ENCODE results near the gene ZBTB9. TPM values are rescaled to one million over a fixed set of nuclear protein-coding genes. Genes with fewer than 3 reads are reported as not detected.

ZBTB9 gene
- total and polyA plus RNA-seq, 4 donors, result 1.1 to 3.4 (median 2.3) TPM

DNA sequence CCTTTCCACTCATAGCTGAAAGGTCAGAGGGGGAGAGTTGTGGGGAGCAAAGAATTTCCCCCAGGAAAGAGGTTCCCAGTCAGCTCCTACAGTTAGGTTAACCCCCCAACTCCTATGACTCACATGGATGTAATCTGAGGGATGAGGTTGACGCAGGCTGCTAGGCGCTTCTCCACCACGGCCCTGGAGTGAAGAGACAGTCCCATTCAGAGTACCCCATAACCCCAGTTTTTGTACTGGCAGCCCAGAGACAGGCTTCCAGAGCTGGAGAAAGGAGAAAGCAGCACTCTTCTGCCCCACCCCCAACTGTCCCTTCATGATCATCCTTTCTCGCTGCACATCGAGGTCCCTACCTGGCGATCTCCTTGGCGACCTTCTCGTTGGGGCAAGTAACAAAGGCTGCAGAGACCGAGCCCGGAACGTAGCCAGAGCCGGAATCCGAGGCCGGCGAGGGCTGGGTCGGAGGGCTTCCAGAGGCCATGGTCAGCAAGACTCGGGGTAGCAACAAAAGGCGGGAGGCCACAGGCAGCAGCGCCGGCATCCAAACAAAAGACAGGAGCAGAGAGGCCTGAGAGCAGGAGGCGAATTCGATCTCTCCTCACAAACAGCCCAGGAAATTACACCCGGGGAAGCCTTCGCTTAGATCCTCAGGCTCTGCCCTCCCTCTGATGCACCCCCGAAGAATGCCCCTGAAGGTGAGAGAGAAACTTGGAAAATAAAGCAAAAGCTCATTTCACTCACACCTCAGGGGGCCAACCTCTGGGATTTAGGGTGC is 37.1 kb upstream of the ZBTB9 start:
- peak overlapping the region; percentile 80 to 89 for H3K27ac ChIP-seq (ENCODE audit: low read depth in 1 of 2, low read length in 2 of 2)
- peaks cover 8 to 30% (median 19%) of the 10 kb centered on the region in 4 donors for H3K36me3 ChIP-seq (ENCODE audit: control insufficient read depth in 4 of 4, insufficient read depth in 3 of 4, low read depth in 1 of 4, low read length in 3 of 4)
- H3K4me3 ChIP-seq (ENCODE audit: low read depth in 1 of 3, low read length in 3 of 3), result peak overlapping the region; percentile 68 to 82 (median 73)
- no peaks in the 10 kb centered on the region for H3K9me3 ChIP-seq (ENCODE audit: control insufficient read depth in 4 of 4, low read length in 3 of 4)
- H3K27me3 ChIP-seq (ENCODE audit: control insufficient read depth in 4 of 4, insufficient read depth in 4 of 4, low read length in 3 of 4), result no peaks in the 10 kb centered on the region
- peaks cover 12 to 33% (median 23%) of the 10 kb centered on the region in 4 donors for H3K4me1 ChIP-seq (ENCODE audit: control insufficient read depth in 4 of 4, insufficient read depth in 4 of 4, low read length in 3 of 4)
- 4% methylated on average over 25 of the region's 25 CpGs for WGBS
- peak overlapping the region; percentile 73 to 80 for H3K9ac ChIP-seq (ENCODE audit: low read depth in 1 of 2, low read length in 2 of 2)
- no peak for DNase-seq (ENCODE audit: low spot score)
- TF ChIP-seq EGR1 (IDR thresholded peaks at IDR 0.05; ENCODE audit: low read depth in 2 of 2) (peak in 1 of 2 donors; percentile 4), FOXA1 (IDR thresholded peaks at IDR 0.05) (no peak)

DNA sequence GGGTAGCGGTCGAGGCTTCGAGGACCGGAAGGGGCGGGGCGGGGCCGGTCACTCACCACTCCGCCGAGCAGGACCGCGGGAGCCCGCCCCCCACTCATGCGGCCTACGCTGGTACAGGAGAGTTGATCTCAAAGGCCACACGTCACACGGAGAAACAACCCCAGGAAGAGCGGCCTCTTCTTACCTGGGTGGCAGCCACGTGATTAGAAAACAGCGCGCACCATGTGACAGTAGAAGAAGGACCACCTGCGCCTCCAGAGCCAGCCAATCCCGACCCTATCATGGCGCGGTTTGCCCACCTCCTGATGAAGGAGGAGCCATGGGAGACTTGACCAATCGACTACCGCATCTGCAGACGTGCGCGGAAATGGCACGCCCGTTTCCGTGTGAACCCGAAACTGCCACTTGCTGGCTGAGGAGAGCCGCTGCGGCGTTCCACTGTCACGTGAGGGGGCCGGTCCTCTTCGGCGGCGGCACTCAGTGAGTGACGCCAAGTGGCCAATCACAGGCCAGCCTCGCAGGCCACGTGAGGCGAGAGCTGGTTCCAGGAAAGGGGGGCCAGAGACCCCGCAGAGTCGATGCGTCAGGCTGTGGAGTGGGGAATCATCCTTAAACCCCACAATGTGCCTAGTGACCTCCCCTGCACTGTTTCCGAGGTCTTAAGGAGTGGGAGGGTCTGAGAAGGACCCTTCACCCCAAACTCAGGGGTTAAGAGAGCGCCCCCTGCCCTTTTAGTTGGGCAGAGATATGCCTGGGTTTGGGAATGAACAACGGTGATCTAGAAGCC is 36.3 kb upstream of the ZBTB9 start, which contains the start of gene CUTA:
Gene CUTA (minus strand): TSS at position 205 of the 787 bp plus-strand sequence. CDS start 107 bp downstream, at position 98.
- Histone ChIP-seq H3K4me1 (ENCODE audit: control insufficient read depth in 4 of 4, insufficient read depth in 4 of 4, low read length in 3 of 4) (peaks cover 10 to 31% (median 21%) of the 10 kb centered on the region in 4 donors), H3K9me3 (ENCODE audit: control insufficient read depth in 4 of 4, low read length in 3 of 4) (no peaks in the 10 kb centered on the region), H3K9ac (ENCODE audit: low read depth in 1 of 2, low read length in 2 of 2) (peak within 1 kb of the TSS; percentile 73 to 80), H3K36me3 (ENCODE audit: control insufficient read depth in 4 of 4, insufficient read depth in 3 of 4, low read depth in 1 of 4, low read length in 3 of 4) (peaks cover 8 to 23% (median 16%) of the 10 kb centered on the region in 4 donors), H3K27ac (ENCODE audit: low read depth in 1 of 2, low read length in 2 of 2) (peak within 1 kb of the TSS; percentile 80 to 89), H3K4me3 (ENCODE audit: low read depth in 1 of 3, low read length in 3 of 3) (peak within 1 kb of the TSS; percentile 68 to 82 (median 73)), H3K27me3 (ENCODE audit: control insufficient read depth in 4 of 4, insufficient read depth in 4 of 4, low read length in 3 of 4) (no peaks in the 10 kb centered on the region)
- TF ChIP-seq FOXA2 (IDR thresholded peaks at IDR 0.05) (no peak), YY1 (IDR thresholded peaks at IDR 0.05) (peak; percentile 98), FOXA1 (IDR thresholded peaks at IDR 0.05) (no peak), JUND (IDR thresholded peaks at IDR 0.05) (peak; percentile 14 to 19), RAD21 (IDR thresholded peaks at IDR 0.05) (no peak), HNF4A (conservative IDR thresholded peaks at IDR 0.05) (peak in 1 of 2 donors; percentile 30), HNF4G (IDR thresholded peaks at IDR 0.05) (no peak), NR2F2 (IDR thresholded peaks at IDR 0.05) (peak; percentile 35), TAF1 (conservative IDR thresholded peaks at IDR 0.05) (no peak), RXRA (IDR thresholded peaks at IDR 0.05) (peak; percentile 68 to 73), GABPA (IDR thresholded peaks at IDR 0.05 in 1 of 2, conservative IDR thresholded peaks at IDR 0.05 in 1 of 2) (peak; percentile 51 to 92), SP1 (IDR thresholded peaks at IDR 0.05) (peak; percentile 94), EGR1 (IDR thresholded peaks at IDR 0.05; ENCODE audit: low read depth in 2 of 2) (peak; percentile 22 to 67)
- TF ChIP-seq, protein P1, sequence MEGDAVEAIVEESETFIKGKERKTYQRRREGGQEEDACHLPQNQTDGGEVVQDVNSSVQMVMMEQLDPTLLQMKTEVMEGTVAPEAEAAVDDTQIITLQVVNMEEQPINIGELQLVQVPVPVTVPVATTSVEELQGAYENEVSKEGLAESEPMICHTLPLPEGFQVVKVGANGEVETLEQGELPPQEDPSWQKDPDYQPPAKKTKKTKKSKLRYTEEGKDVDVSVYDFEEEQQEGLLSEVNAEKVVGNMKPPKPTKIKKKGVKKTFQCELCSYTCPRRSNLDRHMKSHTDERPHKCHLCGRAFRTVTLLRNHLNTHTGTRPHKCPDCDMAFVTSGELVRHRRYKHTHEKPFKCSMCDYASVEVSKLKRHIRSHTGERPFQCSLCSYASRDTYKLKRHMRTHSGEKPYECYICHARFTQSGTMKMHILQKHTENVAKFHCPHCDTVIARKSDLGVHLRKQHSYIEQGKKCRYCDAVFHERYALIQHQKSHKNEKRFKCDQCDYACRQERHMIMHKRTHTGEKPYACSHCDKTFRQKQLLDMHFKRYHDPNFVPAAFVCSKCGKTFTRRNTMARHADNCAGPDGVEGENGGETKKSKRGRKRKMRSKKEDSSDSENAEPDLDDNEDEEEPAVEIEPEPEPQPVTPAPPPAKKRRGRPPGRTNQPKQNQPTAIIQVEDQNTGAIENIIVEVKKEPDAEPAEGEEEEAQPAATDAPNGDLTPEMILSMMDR (IDR thresholded peaks at IDR 0.05; ENCODE audit: low read depth, low read length, missing input control), result peak; percentile 5
- TF ChIP-seq, protein P2, sequence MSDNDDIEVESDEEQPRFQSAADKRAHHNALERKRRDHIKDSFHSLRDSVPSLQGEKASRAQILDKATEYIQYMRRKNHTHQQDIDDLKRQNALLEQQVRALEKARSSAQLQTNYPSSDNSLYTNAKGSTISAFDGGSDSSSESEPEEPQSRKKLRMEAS (IDR thresholded peaks at IDR 0.05), result peak; percentile 98
- TF ChIP-seq, protein P3, sequence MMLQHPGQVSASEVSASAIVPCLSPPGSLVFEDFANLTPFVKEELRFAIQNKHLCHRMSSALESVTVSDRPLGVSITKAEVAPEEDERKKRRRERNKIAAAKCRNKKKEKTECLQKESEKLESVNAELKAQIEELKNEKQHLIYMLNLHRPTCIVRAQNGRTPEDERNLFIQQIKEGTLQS (IDR thresholded peaks at IDR 0.05), result no peak
- TF ChIP-seq, protein P4, sequence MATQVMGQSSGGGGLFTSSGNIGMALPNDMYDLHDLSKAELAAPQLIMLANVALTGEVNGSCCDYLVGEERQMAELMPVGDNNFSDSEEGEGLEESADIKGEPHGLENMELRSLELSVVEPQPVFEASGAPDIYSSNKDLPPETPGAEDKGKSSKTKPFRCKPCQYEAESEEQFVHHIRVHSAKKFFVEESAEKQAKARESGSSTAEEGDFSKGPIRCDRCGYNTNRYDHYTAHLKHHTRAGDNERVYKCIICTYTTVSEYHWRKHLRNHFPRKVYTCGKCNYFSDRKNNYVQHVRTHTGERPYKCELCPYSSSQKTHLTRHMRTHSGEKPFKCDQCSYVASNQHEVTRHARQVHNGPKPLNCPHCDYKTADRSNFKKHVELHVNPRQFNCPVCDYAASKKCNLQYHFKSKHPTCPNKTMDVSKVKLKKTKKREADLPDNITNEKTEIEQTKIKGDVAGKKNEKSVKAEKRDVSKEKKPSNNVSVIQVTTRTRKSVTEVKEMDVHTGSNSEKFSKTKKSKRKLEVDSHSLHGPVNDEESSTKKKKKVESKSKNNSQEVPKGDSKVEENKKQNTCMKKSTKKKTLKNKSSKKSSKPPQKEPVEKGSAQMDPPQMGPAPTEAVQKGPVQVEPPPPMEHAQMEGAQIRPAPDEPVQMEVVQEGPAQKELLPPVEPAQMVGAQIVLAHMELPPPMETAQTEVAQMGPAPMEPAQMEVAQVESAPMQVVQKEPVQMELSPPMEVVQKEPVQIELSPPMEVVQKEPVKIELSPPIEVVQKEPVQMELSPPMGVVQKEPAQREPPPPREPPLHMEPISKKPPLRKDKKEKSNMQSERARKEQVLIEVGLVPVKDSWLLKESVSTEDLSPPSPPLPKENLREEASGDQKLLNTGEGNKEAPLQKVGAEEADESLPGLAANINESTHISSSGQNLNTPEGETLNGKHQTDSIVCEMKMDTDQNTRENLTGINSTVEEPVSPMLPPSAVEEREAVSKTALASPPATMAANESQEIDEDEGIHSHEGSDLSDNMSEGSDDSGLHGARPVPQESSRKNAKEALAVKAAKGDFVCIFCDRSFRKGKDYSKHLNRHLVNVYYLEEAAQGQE (IDR thresholded peaks at IDR 0.05), result peak; percentile 34
- TF ChIP-seq, protein P5, sequence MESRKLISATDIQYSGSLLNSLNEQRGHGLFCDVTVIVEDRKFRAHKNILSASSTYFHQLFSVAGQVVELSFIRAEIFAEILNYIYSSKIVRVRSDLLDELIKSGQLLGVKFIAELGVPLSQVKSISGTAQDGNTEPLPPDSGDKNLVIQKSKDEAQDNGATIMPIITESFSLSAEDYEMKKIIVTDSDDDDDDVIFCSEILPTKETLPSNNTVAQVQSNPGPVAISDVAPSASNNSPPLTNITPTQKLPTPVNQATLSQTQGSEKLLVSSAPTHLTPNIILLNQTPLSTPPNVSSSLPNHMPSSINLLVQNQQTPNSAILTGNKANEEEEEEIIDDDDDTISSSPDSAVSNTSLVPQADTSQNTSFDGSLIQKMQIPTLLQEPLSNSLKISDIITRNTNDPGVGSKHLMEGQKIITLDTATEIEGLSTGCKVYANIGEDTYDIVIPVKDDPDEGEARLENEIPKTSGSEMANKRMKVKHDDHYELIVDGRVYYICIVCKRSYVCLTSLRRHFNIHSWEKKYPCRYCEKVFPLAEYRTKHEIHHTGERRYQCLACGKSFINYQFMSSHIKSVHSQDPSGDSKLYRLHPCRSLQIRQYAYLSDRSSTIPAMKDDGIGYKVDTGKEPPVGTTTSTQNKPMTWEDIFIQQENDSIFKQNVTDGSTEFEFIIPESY (IDR thresholded peaks at IDR 0.05), result peak; percentile 75
- DNase-seq (ENCODE audit: low spot score), result peak; percentile 96
- under 1% methylated on average over 51 of the region's 51 CpGs for WGBS
